ENCODE results near the gene FAM156B.
"Not testable (repeated sequence)": the region's sequence is repeated elsewhere in the genome, so short reads cannot be mapped to it uniquely, and the experiment has no call there.

Gene FAM156B, protein sequence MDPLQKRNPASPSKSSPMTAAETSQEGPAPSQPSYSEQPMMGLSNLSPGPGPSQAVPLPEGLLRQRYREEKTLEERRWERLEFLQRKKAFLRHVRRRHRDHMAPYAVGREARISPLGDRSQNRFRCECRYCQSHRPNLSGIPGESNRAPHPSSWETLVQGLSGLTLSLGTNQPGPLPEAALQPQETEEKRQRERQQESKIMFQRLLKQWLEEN

DNA sequence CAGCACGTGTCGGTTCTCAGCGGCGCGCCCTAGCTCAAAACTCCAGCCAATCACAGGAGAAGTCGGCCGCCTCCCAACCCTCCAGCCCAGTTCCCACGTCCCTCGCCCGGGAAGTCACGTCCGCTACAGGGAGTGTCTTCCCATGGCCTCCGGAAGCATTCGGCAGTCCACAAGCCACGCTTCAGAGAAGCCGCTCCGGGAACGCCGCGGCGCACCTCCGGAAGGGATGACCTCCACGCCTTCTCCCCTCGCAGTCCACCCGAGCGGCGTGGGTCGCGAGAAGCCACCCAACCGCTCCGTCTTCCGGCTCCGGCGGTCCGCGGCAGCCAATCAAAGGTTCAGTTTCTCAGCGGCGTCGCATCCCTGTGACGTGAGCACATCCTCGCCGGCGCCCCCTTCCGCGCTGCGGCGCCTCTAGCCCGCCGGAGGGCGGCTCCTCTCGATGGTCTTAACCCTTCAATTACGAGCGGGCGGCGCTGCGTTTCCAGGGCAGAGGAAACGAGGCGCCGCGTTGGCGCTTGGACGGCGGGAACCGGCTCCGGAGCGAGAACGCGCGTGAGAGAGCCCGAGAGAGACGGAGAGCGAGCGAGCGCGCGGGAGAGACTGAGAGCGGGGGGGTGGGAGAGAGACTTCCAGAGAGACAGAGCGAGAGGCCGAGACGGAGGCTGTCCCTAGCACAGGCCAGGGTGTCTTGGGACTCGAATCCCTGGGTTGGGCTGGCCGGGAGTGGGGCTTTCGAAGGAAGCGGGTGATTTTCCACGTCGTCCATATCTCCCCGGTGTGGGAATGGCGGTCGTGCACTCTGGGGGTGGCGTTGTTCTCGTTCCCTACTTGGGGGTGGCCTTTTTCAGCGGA lies at the start of gene FAM156B:
TSS of gene FAM156B (plus strand) at position 476 of the 855 bp plus-strand sequence. CDS start 9,896 bp downstream, outside the sequence.
- not testable (repeated sequence) for DNase-seq

- DNase-seq, result no peak
Observed at GRCh38 chrX:52852110-52852860, 44.8 kb upstream of the FAM156B start.

- DNase-seq, result not testable (repeated sequence)
Observed at GRCh38 chrX:52856991-52857525, 40.1 kb upstream of the FAM156B start.

DNA sequence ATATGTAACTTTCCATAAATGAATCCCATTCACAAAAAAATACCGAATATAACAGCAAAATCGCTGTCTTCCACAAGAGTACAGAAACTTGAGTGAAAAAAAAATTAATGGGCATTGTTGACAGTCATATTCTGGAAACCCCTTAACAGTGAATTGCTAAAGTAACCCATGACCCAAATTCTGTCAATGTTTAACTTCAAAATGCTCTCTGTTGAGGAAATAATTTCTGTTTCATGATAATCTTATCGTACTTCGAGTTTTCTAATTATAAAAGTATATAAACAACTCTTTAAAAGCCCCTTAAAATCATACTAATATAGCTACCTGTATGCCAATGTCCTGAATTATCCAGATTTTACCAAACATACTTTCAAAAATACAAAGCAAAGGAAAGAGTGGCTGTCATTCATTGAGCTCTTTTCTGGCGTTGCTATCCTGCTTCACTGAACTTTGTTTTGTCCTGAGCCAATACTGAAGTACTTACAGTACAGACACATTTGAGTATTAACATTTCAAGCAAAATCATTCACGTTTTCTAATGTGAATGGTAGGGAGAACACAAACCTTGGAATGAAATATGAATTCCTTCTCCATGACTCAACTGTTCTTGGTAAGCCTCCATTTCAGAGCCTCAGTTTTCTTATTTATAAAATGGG lies 31.7 kb upstream of the FAM156B start:
- no peak for DNase-seq

GRCh38 chrX:52867610-52868348 lies 29.4 kb upstream of the FAM156B start, which contains the start of gene XAGE3:
Gene XAGE3, minus strand, starts transcription at chrX:52868083. Its CDS starts 950 bp downstream, at chrX:52867133.
- DNase-seq, result no peak

DNA sequence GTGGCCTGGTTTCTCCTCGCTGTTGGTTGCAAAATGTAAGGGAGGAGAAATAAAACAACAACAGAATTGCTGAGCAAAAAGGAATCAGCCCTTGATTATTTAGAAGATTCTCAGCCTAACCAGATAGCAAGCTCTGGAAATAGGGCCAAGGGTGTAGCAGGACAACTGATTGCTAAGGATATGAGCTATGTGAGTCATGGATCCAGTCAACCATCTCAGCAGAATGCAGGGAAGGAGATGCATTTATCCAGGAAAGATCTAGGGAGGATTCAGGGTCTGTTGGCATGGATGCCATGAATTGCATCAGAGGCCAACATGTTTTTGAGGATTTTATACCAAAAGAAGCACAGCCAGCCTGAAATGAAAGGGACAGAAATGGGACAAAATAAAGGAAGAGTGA lies 27.1 kb upstream of the FAM156B start:
- no peak for DNase-seq

- DNase-seq, result not testable (repeated sequence)
Observed at GRCh38 chrX:52873825-52874224, 23.3 kb upstream of the FAM156B start.

- no peak for DNase-seq
Observed at GRCh38 chrX:52874661-52875060, 22.5 kb upstream of the FAM156B start.

GRCh38 chrX:52875436-52875835 lies 21.7 kb upstream of the FAM156B start:
- not testable (repeated sequence) for DNase-seq

- not testable (repeated sequence) for DNase-seq
Observed at GRCh38 chrX:52876386-52876785, 20.7 kb upstream of the FAM156B start.

- DNase-seq, result not testable (repeated sequence)
Observed at GRCh38 chrX:52887459-52887858, 9.7 kb upstream of the FAM156B start.

GRCh38 chrX:52888090-52888489 lies 9.0 kb upstream of the FAM156B start:
- DNase-seq, result not testable (repeated sequence)

DNA sequence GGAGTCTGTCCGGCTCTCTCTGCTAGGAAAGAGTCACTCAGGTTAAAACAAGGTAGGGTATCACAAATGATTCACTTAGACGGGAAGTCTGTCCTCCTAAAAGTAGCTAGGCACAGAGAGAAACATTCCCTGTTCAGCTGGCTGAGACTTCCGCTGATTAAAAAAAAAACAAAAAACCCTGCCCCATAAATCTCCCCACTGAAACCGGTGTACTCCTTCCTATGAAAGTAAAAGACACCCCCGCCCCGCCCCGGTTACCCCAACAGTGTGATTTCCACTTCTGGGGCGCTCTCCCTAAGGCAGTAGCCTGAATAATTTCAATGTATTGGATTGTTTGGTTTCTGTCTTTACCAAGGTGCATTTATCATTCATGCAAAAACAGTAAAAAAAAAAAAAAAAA lies 692 bp upstream of the FAM156B start:
- not testable (repeated sequence) for DNase-seq

- DNase-seq, result not testable (repeated sequence)
Observed at GRCh38 chrX:52905531-52905930, 8.4 kb downstream of the FAM156B start.

GRCh38 chrX:52906072-52906471 lies 8.9 kb downstream of the FAM156B start:
- not testable (repeated sequence) for DNase-seq

DNA sequence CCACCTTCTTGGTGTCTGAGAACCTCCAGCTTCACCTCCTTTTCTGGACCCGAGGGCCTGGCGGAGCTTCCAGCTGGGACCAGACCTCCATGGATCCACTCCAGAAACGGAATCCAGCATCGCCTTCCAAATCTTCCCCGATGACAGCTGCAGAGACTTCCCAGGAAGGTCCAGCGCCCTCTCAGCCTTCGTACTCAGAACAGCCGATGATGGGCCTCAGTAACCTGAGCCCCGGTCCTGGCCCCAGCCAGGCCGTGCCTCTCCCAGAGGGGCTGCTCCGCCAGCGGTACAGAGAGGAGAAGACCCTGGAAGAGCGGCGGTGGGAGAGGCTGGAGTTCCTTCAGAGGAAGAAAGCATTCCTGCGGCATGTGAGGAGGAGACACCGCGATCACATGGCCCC lies 10.0 kb downstream of the FAM156B start:
- DNase-seq, result not testable (repeated sequence)

DNA sequence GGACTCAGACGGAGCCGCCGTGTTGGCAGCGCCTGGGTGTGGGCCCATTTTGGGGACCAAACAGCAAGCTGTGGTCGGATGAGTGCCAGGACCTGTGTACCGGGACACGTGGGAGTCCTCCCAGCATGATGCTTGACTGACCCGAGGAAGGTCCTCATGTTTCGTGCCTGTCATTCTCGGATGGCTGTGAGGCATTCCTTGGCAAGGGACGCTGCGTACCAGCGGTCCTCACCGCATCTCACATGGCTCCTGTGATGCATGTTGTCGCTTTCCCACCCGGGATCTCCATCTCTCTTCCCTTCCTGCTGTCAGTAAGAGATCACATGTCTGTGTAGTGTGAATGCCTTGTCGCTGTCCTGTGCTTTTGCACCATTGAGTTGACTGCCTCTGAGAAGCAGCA lies 10.8 kb downstream of the FAM156B start:
- not testable (repeated sequence) for DNase-seq

- DNase-seq, result not testable (repeated sequence)
Observed at GRCh38 chrX:52909313-52909969, 12.3 kb downstream of the FAM156B start.

GRCh38 chrX:52913681-52914080 lies 16.6 kb downstream of the FAM156B start:
- DNase-seq, result not testable (repeated sequence)

- DNase-seq, result not testable (repeated sequence)
Observed at GRCh38 chrX:52914704-52915103, 17.6 kb downstream of the FAM156B start.

DNA sequence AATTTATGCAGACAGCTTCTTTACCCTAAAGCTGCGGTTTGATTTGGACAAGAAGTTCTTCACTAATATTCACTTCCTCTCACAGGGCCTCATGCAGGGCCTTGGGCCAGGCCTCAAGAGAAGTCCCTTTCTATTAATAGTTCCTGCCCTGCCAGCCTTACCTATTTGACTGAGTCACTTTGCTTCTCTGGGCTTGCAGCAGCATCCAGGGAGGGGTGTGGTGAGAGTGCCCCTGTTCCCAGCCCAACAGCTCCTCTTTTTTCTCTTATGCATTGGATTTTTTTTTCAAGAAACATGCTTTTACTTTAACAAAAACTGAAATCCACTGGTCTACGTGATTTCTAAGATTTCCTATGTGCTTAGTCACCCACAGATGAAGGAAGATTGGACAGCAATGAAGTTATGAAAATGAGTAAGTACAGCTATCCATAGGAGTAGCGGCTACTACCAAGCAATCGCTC lies 26.7 kb downstream of the FAM156B start:
- no peak for DNase-seq

Data from NCI-H524 (cell line).